ENCODE results near the gene HS2ST1. TPM values are rescaled to one million over a fixed set of nuclear protein-coding genes. Genes with fewer than 3 reads are reported as not detected.

HS2ST1 gene
- total and polyA plus RNA-seq, 10 of the 15 experiments (the other 5 are each of a cell fraction or from before 2014, with no cell fraction given): 5.4 to 30.8 (median 18.6) TPM

GRCh38 chr1:86993269-86993985, 79.0 kb downstream of the HS2ST1 start:
- H4K20me1 ChIP-seq (ENCODE audit: control insufficient read depth, insufficient read depth): no peaks in the 10 kb centered on the region
- H3K27ac ChIP-seq (ENCODE audit: control insufficient read depth, insufficient read depth): no peak overlapping the region
- POLR2A ChIA-PET: no interaction called here
- FAIRE-seq: no peak
- no peak for ATAC-seq
- intact Hi-C loops (cut with micrococcal nuclease; ENCODE audit: unreplicated experiment) (no loop called here), in situ Hi-C loops (cut with MboI) (no loop called here)
- H2AFZ ChIP-seq (ENCODE audit: control insufficient read depth, low read depth, low read length): no peak overlapping the region
- H3K4me2 ChIP-seq (ENCODE audit: control insufficient read depth, insufficient read depth): no peak overlapping the region
- DNase-seq (ENCODE audit: low read depth, low spot score): no peak
- H3K79me2 ChIP-seq (ENCODE audit: control insufficient read depth, insufficient read depth, low read length): no peaks in the 10 kb centered on the region; the same call in none of the 2 replicates
- H3K36me3 ChIP-seq (ENCODE audit: control insufficient read depth in 2 of 2, insufficient read depth in 2 of 2, low read length in 1 of 2): no peaks in the 10 kb centered on the region
- RAD21 ChIA-PET (ENCODE audit: unreplicated experiment): no interaction called here
- H3K9me3 ChIP-seq (replicated peaks; ENCODE audit: control insufficient read depth, insufficient read depth, low read length): no peaks in the 10 kb centered on the region
- TF ChIP-seq BACH1 (IDR thresholded peaks at IDR 0.05; ENCODE audit: borderline replicate concordance) (no peak), ZNF207 (IDR thresholded peaks at IDR 0.05; ENCODE audit: borderline replicate concordance) (no peak), CBX3 (IDR thresholded peaks at IDR 0.05; ENCODE audit: borderline replicate concordance, low read depth) (no peak), CREB1 (IDR thresholded peaks at IDR 0.05; ENCODE audit: low read depth) (no peak), MTA3 (IDR thresholded peaks at IDR 0.05; ENCODE audit: borderline replicate concordance, low read length) (no peak), PRDM15 (CRISPR knock-in tag; IDR thresholded peaks at IDR 0.05) (no peak), JUNB (IDR thresholded peaks at IDR 0.05) (no peak), ZZZ3 (IDR thresholded peaks at IDR 0.05; ENCODE audit: control insufficient read depth, insufficient read length, low read depth) (no peak), ESRRA (IDR thresholded peaks at IDR 0.05; ENCODE audit: low read length) (no peak), TCF3 (IDR thresholded peaks at IDR 0.05; ENCODE audit: borderline replicate concordance, insufficient read depth, low read depth, low read length) (no peak), ZNF622 (IDR thresholded peaks at IDR 0.05) (no peak), MYB (IDR thresholded peaks at IDR 0.05; ENCODE audit: borderline replicate concordance, low read depth, low read length) (no peak), ZSCAN29 (IDR thresholded peaks at IDR 0.05) (no peak), HDAC2 (IDR thresholded peaks at IDR 0.05) (no peak), DPF2 (IDR thresholded peaks at IDR 0.05) (no peak), GABPA (IDR thresholded peaks at IDR 0.05; ENCODE audit: low read depth) (no peak)
- H3K27me3 ChIP-seq (replicated peaks in 1 of 2; ENCODE audit: control insufficient read depth in 2 of 2, insufficient read depth in 2 of 2, low read length in 1 of 2): no peaks in the 10 kb centered on the region
- CTCF ChIA-PET: interaction anchor here (1.0 to 2.3 kb wide), 2 partner anchors 17 to 91 kb away, joined by 3 to 6 read pairs; no protein-coding TSS in a partner anchor
- no peak overlapping the region for H3K9ac ChIP-seq (ENCODE audit: control insufficient read depth, insufficient read depth, low read length)
- no peaks in the 10 kb centered on the region for H3K4me1 ChIP-seq (ENCODE audit: control insufficient read depth, insufficient read depth, low read length)
- BruUV-seq (replicated peaks): no TSS peak
- 95% methylated on average over 4 of the region's 4 CpGs for WGBS (ENCODE audit: insufficient coverage, insufficient replicate concordance, low lambda C conversion rate, missing lambda C conversion rate)
- no peak overlapping the region for H3K4me3 ChIP-seq
- SMC1A ChIA-PET (ENCODE audit: uncharacterized antibody, unreplicated experiment): interaction anchor here (0.9 to 1.4 kb wide), 5 partner anchors 9 to 17 kb away, joined by 3 to 5 read pairs (median 4); no protein-coding TSS in a partner anchor
